8988T (cell line): ENCODE measurements around the gene KRTAP2-3.
"Not testable (repeated sequence)": the region's sequence is repeated elsewhere in the genome, so short reads cannot be mapped to it uniquely, and the experiment has no call there.

ENCODE experiments used
- DNase-seq: peaks from one replicate; pipeline ENCODE4 v3.0.0; 2011

KRTAP2-3 gene

DNA sequence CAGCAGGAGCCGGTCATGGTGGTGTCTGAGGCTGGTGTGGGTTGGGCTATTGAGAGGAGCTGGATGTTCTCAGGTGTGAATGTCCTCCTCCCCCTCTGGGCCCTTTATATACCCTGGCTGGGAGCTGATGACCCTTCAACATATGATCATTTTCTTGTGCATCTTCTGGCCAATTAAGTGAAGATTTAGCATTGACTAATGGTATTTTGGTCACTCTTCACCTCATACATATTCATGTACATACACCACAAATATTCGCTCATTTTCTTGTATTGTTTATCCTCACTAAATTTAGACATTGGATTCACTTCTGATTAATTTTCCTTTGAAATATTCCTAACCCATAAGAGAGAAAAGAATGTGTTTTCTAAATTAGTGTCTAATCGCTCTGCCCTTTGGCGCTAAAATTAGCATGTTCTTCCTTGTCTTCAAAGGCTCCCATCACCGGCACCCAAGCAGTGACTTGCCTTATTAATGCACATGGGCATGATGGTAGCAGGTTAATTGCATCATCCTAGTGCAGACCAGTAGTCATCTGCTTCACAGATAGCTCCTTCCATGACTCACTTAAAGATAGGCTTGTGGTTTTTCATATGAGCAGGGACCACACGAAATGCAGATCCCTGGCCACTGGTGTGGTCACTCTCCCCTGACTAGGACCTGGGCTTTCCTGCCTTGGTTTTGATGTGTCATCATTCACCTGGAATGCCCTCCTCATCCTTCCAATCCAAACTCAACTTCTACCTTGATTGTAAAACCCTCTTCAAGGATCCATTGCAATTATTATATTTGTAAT, 6.1 kb upstream of the KRTAP2-3 start, which contains the start of gene KRTAP2-4:
TSS of gene KRTAP2-4 (minus strand) at position 51 of the 796 bp plus-strand sequence. CDS start at position 17, 34 bp downstream.
- DNase-seq = no peak

DNA sequence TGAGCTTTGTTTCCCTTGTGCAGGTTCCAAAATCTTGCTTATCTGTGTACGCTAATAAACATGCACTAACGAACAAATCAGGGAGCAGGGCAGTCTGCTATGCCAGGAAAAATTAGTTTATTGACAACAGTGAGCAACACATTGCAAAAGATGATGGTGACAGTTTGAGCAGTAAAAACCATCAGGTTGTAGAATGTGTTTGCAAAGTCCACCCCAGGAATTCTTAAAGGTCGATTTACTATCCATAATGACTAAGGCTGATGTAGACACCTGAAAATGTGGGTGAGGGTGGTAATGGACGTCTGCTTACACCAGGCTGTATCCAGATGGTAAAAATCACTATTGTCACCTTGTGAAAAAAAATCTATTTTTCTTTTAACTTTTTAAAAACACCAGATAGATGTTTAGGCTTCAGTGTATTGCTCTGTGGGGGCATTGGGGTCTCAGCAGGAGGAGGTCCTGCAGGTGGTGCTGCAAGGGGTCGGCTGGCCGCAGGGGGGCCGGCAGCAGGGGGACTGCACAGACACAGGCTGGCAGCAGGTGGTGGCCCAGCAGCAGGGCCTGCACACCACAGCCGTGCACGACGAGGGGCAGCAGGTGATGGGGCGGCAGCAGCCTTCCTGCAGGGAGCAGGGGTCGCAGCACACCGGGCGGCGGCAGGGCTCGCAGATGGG, 5.2 kb upstream of the KRTAP2-3 start:
- not testable (repeated sequence) for DNase-seq

DNA sequence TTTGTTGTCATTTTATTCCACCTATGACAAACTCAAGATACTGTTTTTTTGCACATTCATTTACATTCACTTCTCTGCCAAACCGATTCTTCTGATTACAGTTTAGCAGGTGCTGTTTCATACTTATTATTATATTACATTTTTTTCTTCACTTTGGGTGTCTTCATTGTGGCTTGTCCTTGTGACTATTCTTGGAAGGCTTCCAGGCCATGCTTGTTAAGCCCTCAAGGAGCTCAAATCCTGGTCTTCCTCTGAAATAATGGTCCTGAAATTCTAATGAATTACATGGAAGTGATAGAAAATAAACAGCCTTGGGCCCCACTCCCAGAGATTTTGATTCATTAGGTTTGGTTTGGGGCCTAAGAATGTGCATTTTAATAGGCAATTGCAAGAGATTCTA, 4.4 kb upstream of the KRTAP2-3 start:
- DNase-seq = no peak

DNA sequence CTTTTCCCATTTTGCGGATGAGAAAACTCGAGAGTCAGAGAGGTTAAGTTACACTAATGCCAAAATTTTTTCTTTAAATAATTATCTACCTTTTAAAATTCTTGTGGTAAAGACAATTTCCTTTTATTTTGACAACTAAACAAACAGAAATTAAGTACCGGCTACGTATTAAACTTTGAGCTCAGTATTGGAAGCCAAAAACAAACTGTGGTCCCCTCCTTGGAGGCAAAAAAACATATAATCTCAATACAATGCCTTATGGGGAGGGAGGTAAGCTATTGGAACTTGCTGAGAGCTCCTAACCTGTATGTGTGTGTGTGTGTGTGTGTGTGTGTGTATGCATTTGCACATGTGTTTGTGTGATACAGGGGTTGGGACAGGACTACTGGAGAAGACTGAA, 3.5 kb upstream of the KRTAP2-3 start:
- no peak for DNase-seq

DNA sequence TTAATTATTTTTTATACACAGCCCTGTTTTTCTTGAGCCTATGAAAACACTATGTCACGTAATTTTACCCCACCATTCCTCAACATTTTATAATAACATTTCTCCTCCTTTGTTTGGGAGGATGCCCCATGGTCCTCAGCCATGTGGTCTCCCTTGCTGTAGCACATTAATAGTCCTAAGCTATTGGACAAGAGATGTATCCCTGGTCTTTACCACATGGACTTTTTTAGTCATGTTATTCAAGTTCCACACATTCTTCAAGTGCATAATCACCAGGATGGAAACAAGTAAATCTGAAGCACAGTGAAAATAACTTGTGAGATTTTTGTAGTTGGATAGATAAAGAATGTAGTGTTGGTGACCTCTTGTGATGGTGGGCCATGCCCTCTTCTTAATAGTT, 2.0 kb upstream of the KRTAP2-3 start:
- DNase-seq = no peak

DNA sequence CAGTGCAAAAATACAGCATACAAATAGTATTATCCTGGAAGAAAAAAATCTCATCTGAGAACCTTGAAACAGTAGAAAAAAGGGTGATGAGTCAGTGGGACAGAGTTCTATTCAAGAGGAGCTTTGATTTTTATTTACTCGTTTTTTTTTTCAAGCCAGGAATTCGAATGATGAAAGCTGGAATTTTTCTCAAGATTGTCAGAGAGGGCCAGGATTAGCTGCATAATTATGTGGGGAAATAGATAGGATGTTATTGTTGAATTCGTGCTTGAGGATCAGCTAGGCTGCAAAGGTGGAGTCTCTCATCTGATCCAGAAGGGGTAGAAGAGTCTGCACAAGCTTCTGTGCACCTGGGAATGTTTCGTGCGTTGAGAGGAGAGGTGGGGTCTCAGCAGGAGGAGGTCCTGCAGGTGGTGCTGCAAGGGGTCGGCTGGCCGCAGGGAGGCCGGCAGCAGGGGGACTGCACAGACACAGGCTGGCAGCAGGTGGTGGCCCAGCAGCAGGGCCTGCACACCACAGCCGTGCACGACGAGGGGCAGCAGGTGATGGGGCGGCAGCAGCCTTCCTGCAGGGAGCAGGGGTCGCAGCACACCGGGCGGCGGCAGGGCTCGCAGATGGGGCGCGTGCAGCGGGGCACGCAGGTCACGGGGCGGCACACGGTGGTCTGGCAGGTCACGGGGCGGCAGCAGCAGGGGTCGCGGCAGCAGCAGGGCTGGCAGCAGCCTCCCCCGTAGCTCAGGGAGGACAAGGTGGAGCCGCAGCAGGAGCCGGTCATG, 450 bp downstream of the KRTAP2-3 start:
- not testable (repeated sequence) for DNase-seq

DNA sequence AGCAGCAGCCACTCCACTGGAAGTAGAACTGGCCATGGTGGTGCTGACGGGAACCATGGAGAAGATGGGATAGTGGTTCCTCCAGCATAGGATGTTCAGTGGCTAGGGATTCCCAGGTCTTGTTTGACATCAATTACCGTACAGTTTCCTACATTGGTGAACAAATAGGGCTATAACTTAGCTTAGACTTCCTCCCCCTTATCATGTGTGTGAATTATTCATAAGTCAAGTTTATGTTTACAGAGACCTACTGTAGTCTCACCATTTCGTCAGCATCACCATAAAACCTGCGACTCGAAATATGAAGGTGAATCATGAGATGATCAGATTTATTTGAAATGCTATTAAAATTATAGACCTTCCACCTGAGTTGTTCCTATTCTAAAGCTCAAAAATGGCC, 1.2 kb downstream of the KRTAP2-3 start:
- no peak for DNase-seq

DNA sequence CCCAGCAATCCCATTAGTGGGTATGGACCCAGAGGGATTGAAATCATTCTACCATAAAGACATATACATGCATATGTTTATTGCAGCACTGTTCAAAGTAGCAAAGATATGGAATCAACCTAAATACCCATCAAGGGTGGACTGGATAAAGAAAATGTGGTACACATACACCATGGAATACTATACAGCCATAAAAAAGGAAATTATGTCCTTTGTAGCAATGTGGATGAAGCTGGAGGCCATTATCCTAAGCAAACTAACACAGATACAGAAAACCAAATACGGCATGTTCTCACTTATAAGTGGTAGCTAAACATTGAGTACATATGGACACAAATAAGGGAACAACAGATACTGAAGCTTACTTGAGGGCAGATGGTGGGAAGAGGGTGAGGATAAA, 2.4 kb downstream of the KRTAP2-3 start:
- no peak for DNase-seq

DNA sequence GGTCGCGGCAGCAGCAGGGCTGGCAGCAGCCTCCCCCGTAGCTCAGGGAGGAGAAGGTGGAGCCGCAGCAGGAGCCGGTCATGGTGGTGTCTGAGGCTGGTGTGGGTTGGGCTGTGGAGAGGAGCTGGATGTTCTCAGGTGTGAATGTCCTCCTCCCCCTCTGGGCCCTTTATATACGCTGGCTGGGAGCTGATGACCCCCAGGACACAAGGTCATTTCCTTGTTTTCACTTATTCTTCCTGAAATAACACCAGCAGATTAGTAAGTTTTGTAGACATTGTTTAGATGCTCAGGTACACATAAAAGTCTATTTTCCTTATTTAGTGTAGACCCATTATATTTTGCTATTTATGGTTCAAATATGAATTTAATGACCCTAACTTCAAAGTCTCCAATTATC, 4.8 kb downstream of the KRTAP2-3 start, which contains the start of gene KRTAP2-2:
TSS of gene KRTAP2-2 (minus strand) at position 101 of the 400 bp plus-strand sequence. CDS start at position 82, 19 bp downstream.
- DNase-seq = not testable (repeated sequence)

DNA sequence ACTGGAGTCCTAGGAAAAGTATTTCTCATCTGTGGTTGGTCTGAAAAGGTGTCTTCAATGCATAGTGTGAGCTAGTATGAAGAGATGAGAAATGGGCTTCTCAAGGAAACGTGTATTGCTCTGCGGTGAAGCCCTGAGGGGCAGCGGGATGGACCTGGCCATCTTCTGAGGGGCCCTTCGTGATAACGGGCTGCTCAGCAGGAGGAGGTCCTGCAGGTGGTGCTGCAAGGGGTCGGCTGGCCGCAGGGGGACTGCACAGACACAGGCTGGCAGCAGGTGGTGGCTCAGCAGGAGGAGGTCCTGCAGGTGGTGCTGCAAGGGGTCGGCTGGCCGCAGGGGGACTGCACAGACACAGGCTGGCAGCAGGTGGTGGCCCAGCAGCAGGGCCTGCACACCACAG, 5.4 kb downstream of the KRTAP2-3 start:
- not testable (repeated sequence) for DNase-seq

DNA sequence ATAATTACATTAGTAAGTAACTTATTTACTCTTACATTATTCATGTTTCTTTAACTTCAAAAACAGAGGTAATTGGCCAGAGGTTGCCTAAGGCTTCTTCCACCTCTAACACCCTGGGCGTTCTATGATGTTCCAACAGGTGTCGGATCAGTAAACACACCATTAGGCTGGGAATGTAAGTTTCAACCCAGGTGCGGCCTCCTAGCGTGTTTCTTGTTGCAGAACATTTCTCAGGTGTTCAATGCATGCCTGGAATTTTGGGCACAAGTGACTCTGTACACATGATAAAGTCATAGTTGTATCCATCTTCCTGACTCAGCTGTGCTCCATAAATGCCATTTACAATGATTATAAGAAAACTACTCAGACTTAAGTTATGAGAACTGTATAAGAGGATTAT, 5.9 kb downstream of the KRTAP2-3 start:
- DNase-seq = no peak

DNA sequence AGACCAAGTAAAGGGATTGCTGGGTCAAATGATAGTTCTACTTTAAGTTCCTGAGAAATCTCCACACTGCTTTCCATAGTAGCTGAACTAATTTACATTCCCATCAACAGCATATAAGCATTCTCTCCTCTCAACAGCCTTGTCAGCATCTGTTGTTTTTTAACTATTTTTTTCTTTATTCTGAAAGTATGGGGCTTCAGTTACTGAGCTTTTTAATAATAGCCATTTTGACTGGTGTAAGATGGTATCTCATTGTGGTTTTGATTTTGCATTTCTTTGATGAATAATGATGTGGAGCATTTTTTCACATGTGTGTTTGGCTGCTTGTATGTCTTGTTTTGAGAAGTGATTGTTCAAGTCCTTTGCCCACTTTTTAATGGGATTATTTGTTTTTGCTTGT, 7.3 kb downstream of the KRTAP2-3 start:
- DNase-seq = no peak

DNA sequence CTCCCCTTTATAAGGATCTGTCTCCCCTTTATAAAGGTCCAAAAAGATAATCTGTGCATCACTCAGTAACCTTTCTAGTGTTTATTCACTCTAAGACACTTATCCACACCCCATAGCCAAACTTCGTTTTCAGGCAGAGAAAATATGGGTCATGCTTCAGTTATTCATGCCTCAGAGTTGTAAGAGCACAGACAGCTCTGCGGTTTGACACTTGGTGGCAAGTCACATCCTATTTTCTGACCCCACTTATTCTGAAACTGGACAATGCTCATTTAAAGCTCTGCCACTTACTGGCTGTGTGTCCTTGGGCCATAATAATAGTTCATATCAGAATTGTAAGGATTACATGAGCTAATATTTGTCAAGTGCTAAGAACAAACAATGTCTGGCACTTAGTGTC, 10.8 kb downstream of the KRTAP2-3 start:
- DNase-seq = peak; percentile 46

DNA sequence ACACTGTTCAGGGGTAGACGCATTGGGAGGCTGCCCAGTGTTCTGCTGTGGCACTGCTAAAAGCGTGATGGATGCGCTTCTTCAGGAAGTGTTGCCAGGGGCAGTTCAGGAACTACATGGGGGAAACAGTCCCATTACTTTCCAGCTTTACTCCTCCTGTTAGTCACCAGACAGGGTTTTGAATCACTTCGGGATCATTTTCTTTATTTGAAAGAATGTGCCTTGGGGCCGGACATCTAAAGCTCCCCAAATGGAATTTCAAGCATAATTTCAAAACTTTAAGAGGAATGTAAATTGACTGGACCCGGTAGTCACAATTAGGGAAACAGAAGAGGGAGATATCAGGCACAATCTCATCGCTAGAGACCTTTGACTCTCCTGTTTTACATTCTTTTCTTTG, 11.5 kb downstream of the KRTAP2-3 start:
- peak; percentile 60 for DNase-seq

DNA sequence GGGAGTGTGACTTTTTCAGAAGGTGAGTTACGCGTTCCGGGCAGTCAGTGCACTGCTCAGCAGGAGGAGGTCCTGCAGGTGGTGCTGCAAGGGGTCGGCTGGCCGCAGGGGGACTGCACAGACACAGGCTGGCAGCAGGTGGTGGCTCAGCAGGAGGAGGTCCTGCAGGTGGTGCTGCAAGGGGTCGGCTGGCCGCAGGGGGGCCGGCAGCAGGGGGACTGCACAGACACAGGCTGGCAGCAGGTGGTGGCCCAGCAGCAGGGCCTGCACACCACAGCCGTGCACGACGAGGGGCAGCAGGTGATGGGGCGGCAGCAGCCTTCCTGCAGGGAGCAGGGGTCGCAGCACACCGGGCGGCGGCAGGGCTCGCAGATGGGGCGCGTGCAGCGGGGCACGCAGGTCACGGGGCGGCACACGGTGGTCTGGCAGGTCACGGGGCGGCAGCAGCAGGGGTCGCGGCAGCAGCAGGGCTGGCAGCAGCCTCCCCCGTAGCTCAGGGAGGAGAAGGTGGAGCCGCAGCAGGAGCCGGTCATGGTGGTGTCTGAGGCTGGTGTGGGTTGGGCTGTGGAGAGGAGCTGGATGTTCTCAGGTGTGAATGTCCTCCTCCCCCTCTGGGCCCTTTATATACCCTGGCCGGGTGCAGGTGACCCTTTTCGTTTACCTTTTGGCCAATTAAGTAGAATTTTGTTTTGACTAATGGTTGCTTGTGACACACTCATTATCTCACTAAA, 13.0 kb downstream of the KRTAP2-3 start, which contains the start of gene KRTAP2-1:
TSS of gene KRTAP2-1 (minus strand) at position 582 of the 731 bp plus-strand sequence. CDS start at position 533, 49 bp downstream.
- not testable (repeated sequence) for DNase-seq

DNA sequence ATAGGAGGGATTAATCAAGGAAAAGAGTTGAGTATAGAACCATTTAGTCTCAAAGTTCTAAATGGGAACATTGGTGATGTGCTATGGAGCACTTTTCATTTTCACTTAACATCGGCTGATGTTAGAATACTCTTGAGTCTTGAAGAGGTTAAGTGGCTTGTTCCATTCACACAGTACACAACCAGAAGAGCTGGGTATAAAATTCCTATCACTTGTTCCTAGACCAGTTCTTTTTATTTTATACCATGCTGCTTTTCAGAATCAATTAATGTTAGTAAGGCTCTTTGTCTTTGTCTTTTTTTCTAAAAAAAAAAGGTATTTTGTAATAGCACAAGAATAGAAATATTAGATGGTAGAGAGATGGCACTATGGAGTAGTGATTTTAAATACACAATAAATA, 17.0 kb downstream of the KRTAP2-3 start:
- no peak for DNase-seq

DNA sequence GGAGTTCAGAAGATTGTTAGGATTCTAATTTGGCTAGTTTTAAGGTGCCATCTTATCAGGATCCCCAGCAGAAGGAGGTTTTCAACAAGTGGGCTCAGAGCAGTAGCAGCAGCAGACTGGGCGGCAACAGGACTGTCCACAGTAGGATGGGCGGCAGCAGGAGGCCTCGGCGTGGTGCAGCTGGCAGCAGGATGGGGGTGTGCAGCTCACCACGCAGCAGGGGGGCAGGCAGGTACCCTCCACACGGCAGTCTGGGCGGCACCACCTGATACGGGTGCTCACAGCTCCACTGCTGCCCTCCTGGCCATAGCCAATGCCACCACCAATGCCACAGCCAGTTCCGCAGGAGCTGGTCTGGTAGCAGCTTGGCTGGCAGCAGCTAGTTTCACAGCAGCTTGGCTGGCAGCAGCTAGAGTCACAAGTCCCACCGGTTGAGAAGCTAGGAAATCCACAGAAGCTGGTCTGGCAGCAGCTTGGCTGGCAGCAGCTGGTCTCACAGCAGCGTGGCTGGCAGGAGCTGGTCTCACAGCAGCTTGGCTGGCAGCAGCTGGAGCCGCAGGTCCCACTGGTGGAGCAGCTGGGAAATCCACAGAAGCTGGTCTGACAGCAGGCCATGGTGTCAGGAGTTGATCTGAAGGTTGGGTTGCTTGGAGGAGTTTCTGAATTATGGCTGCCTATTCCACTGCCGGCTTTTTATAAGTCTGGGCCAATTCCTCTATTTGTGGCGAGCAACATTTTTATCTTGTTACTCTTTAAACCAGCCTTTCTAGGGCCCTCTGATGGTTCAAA, 18.9 kb downstream of the KRTAP2-3 start, which contains the start of gene KRTAP1-1:
TSS of gene KRTAP1-1 (minus strand) at position 668 of the 789 bp plus-strand sequence. CDS start at position 615, 53 bp downstream.
- DNase-seq = not testable (repeated sequence)

DNA sequence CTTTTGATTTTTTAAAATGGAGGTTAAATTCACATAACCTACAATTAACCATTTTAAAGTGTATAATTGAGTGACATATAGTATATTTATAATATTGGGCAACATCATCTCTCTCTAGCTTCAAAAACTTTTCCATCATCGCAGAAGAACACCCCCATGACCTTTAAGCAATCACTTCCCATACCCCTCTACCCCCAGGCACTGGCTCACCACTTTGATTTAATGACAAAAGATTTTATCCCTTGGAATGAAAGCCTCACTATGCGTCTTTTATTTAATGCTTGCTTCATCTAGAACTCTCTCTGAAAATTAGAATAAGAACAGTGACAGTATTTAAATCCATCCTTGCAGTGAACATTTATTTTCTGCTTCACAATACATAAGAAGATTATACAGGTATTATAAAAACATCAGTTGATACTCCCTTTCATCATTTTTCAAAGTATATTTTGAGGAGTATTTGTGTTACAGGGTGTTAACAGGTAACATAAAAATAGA, 22.0 kb downstream of the KRTAP2-3 start:
- DNase-seq = no peak

DNA sequence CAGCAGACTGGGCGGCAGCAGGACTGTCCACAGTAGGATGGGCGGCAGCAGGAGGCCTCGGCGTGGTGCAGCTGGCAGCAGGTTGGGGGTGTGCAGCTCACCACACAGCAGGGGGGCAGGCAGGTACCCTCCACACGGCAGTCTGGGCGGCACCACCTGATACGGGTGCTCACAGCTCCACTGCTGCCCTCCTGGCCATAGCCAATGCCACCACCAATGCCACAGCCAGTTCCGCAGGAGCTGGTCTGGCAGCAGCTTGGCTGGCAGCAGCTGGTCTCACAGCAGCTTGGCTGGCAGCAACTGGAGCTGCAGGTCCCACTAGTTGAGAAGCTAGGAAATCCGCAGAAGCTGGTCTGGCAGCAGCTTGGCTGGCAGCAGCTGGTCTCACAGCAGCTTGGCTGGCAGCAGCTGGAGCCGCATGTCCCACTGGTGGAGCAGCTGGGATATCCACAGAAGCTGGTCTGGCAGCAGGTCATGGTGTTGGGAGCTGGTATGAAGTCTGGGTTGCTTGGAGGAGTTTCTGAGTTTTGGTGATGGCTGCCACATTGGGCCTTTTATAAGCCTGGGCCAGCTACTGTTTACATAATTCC, 25.5 kb downstream of the KRTAP2-3 start, which contains the start of gene KRTAP1-3:
TSS of gene KRTAP1-3 (minus strand) at position 529 of the 590 bp plus-strand sequence. CDS start at position 476, 53 bp downstream.
- DNase-seq = not testable (repeated sequence)

DNA sequence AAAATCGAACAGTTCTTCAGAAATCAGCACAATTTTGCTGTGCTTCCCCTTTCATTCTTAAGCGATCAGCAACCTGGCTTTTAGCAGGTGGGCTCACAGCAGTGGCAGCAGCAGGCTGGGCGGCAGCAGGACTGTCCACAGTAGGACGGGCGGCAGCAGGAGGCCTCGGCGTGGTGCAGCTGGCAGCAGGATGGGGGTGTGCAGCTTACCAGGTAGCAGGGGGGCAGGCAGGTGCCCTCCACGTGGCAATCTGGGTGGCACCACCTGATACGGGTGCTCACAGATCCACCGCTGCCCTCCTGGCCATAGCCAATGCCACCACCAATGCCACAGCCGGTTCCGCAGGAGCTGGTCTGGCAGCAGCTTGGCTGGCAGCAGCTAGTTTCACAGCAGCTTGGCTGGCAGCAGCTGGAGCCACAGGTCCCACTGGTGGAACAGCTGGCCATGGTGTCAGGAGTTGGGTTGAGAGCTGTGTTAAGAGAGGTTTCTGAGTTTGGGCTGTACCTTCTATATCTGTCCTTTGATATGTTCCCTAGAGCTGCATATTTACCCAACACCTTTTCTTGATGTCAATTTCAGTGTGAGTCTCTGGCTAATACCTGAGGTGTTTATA, 30.2 kb downstream of the KRTAP2-3 start, which contains the start of gene KRTAP1-4:
TSS of gene KRTAP1-4 (minus strand) at position 563 of the 613 bp plus-strand sequence. CDS start at position 446, 117 bp downstream.
- no peak for DNase-seq
